Lower leg skin (tissue), 3 donors: ENCODE measurements around the gene TAF10.

Source experiments
- POLR2A ChIP-seq, 2 donors: fragments of 450-650 bp; IDR thresholded peaks; one replicate each; pipeline ENCODE4 v1.6.1; 2016 to 2017; ENCODE audit warnings: antibody characterized with exemption in 2 of 2, mild to moderate bottlenecking in 1 of 2, moderate library complexity in 1 of 2
- TF ChIP-seq, protein P1 (sequence below), 3 donors: fragments of 450-650 bp; IDR thresholded peaks; one replicate each; pipeline ENCODE4 v1.5.1; 2016; ENCODE audit warnings: antibody characterized with exemption in 3 of 3, mild to moderate bottlenecking in 3 of 3, moderate library complexity in 2 of 3

DNA sequence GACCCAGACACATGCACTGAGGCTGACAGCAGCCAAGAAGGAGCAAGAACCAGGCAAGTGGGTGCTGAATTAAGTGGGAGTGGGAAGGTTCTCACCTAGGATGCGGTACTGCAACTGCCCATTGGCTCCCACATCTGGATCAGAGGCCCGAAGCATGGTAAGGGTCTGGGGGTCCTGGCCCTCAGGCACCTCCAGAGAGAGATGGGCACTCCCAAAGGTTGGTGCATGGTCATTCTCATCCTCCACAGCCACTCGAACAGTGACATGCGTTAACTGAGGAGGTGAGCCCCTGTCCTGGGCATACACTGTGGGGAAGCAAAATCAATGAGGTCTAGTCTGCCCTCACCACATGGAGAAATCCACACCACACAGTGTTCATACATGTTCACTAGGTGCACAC, 16.5 kb upstream of the TAF10 start:
- TF ChIP-seq POLR2A (IDR thresholded peaks at IDR 0.05), result no peak
- TF ChIP-seq, protein P1, sequence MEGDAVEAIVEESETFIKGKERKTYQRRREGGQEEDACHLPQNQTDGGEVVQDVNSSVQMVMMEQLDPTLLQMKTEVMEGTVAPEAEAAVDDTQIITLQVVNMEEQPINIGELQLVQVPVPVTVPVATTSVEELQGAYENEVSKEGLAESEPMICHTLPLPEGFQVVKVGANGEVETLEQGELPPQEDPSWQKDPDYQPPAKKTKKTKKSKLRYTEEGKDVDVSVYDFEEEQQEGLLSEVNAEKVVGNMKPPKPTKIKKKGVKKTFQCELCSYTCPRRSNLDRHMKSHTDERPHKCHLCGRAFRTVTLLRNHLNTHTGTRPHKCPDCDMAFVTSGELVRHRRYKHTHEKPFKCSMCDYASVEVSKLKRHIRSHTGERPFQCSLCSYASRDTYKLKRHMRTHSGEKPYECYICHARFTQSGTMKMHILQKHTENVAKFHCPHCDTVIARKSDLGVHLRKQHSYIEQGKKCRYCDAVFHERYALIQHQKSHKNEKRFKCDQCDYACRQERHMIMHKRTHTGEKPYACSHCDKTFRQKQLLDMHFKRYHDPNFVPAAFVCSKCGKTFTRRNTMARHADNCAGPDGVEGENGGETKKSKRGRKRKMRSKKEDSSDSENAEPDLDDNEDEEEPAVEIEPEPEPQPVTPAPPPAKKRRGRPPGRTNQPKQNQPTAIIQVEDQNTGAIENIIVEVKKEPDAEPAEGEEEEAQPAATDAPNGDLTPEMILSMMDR (IDR thresholded peaks at IDR 0.05), result no peak
